ENCODE results near the gene COL6A3.

GRCh38 chr2:237299906-237300305, 114.1 kb downstream of the COL6A3 start:
- TF ChIP-seq EGR1 (IDR thresholded peaks at IDR 0.05) (no peak), EP300 (IDR thresholded peaks at IDR 0.05; ENCODE audit: borderline replicate concordance) (peak; percentile 54; the same call in 1 of the 2 replicates)

All from Ishikawa (cell line).